ENCODE measurements around the gene DCDC2B. TPM values are rescaled to one million over a fixed set of nuclear protein-coding genes. Genes with fewer than 3 reads are reported as not detected.

DCDC2B gene
- total and polyA plus RNA-seq, 2 donors from 2014 or later, result not detected

DNA sequence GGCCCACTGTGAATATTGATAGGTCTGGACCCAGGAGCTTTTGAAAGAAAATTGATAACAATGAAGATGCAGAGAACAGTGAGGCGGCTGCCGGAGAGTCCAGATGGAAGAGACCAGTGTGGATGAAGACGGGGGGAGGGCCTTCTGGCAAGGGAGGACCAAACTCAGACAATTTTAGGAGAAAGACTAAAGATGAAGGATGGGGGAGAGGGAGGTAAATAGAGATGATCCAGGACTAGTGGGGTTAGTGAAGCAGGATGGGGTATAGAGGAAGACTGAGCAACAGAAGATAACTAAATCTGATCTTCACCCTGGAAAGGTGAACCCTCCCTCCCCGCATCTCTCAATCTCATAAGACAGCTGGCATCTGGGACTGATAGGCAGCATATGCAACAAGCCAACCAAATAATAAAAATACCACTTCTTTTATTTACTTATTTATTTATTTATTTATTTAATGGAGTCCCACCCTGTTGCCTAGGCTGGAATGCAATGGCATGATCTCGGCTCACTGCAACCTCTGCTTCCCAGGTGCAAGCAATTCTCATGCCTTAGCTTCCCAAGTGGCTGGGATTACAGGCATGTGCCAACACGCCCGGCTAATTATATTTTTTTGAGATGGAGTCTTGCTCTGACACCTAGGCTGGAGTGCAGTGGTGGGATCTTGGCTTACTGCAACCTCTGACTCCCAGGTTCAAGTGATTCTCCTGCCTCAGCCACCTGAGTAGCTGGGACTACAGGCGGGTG, 23.8 kb downstream of the DCDC2B start:
- intact Hi-C loops (cut with DNase I), result no loop called here
- TF ChIP-seq, protein P1, sequence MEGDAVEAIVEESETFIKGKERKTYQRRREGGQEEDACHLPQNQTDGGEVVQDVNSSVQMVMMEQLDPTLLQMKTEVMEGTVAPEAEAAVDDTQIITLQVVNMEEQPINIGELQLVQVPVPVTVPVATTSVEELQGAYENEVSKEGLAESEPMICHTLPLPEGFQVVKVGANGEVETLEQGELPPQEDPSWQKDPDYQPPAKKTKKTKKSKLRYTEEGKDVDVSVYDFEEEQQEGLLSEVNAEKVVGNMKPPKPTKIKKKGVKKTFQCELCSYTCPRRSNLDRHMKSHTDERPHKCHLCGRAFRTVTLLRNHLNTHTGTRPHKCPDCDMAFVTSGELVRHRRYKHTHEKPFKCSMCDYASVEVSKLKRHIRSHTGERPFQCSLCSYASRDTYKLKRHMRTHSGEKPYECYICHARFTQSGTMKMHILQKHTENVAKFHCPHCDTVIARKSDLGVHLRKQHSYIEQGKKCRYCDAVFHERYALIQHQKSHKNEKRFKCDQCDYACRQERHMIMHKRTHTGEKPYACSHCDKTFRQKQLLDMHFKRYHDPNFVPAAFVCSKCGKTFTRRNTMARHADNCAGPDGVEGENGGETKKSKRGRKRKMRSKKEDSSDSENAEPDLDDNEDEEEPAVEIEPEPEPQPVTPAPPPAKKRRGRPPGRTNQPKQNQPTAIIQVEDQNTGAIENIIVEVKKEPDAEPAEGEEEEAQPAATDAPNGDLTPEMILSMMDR (IDR thresholded peaks at IDR 0.05; ENCODE audit: borderline replicate concordance, extremely low read depth, insufficient read depth), result no peak
- FAIRE-seq, result no peak
- H3K27ac ChIP-seq (ENCODE audit: low read depth in 2 of 2, low read length in 2 of 2), result no peak overlapping the region
- no peaks in the 10 kb centered on the region for H3K4me1 ChIP-seq (ENCODE audit: control insufficient read depth in 2 of 3, insufficient read depth in 2 of 3, low read depth in 1 of 3, low read length in 3 of 3)
- H3K36me3 ChIP-seq (ENCODE audit: control insufficient read depth in 2 of 3, insufficient read depth in 3 of 3, low read length in 3 of 3), result peaks cover 0 to 24% (median 19%) of the 10 kb centered on the region in 3 donors
- no peaks in the 10 kb centered on the region for H3K27me3 ChIP-seq (ENCODE audit: control insufficient read depth, insufficient read depth, low read length)
- H3K9me3 ChIP-seq (ENCODE audit: control insufficient read depth in 2 of 3, insufficient read depth in 1 of 3, low read length in 3 of 3), result no peaks in the 10 kb centered on the region
- DNase-seq, result no peak
- no peak overlapping the region for H3K9ac ChIP-seq (ENCODE audit: low read length in 3 of 3)
- no peak overlapping the region for H3K4me3 ChIP-seq (ENCODE audit: low read length in 3 of 3)

DNA sequence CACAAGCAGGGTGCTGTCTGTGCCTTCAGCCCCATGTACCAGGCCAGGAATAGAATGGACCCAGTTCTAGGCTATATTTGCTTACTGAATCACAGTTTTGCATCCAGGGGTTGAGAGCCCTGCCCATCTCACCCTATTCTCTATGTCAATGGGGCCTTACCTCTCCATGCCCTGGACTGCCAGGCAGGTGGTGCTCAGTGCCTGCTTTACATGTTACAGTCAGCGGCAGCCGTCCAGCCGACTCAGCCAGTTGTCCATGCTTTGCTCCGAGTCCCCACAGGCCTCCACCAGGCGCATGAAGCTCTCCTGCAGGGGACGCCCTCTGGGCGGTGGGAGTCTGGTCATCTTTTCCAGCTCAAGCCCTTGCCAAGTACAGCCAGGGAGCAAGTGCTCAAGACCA, 25.9 kb downstream of the DCDC2B start:
- TF ChIP-seq, protein P1 (IDR thresholded peaks at IDR 0.05; ENCODE audit: borderline replicate concordance, extremely low read depth, insufficient read depth), result no peak
- no peak overlapping the region for H3K4me3 ChIP-seq (ENCODE audit: low read length in 3 of 3)
- intact Hi-C loops (cut with DNase I), result no loop called here
- peaks cover 0 to 10% (median 5%) of the 10 kb centered on the region in 3 donors for H3K36me3 ChIP-seq (ENCODE audit: control insufficient read depth in 2 of 3, insufficient read depth in 3 of 3, low read length in 3 of 3)
- no peak overlapping the region for H3K27ac ChIP-seq (ENCODE audit: low read depth in 2 of 2, low read length in 2 of 2)
- no peaks in the 10 kb centered on the region for H3K9me3 ChIP-seq (ENCODE audit: control insufficient read depth in 2 of 3, insufficient read depth in 1 of 3, low read length in 3 of 3)
- no peaks in the 10 kb centered on the region for H3K27me3 ChIP-seq (ENCODE audit: control insufficient read depth, insufficient read depth, low read length)
- no peak overlapping the region for H3K9ac ChIP-seq (ENCODE audit: low read length in 3 of 3)
- DNase-seq (no peak), FAIRE-seq (no peak)
- peaks cover 0 to under 1% (median 0%) of the 10 kb centered on the region in 3 donors for H3K4me1 ChIP-seq (ENCODE audit: control insufficient read depth in 2 of 3, insufficient read depth in 2 of 3, low read depth in 1 of 3, low read length in 3 of 3)

DNA sequence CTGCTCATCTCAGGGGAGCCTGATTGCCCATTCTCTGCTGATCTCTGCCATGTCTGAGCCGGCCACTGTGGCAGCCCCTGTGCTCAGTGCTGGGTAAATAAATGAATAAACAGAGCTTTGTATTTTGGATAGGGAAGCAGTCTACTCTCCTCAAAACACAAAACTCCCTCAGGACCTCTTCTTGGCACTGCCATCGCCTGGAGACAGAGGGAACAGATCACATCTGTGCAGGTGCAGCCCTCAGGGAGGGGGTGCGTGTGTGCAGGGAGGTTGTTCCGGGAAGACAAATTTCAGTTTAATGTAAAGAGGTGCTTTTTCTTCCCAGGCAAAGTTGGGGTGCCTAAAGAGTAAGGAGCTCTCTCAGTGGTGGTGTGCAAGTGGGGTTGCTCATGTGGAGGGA, 30.4 kb downstream of the DCDC2B start:
- FAIRE-seq, result no peak
- Histone ChIP-seq H3K9ac (ENCODE audit: low read length in 3 of 3) (peak overlapping the region in 1 of 3 donors; percentile 26), H3K9me3 (ENCODE audit: control insufficient read depth in 2 of 3, insufficient read depth in 1 of 3, low read length in 3 of 3) (no peaks in the 10 kb centered on the region), H3K27ac (ENCODE audit: low read depth in 2 of 2, low read length in 2 of 2) (no peak overlapping the region), H3K27me3 (ENCODE audit: control insufficient read depth, insufficient read depth, low read length) (no peaks in the 10 kb centered on the region), H3K4me1 (ENCODE audit: control insufficient read depth in 2 of 3, insufficient read depth in 2 of 3, low read depth in 1 of 3, low read length in 3 of 3) (peaks cover 0 to 7% (median 0%) of the 10 kb centered on the region in 3 donors), H3K4me3 (ENCODE audit: low read length in 3 of 3) (peak overlapping the region in 2 of 3 donors; percentile 14 to 81), H3K36me3 (ENCODE audit: control insufficient read depth in 2 of 3, insufficient read depth in 3 of 3, low read length in 3 of 3) (no peaks in the 10 kb centered on the region)
- peak in 2 of 5 donors; percentile 42 to 51 for DNase-seq
- intact Hi-C loops (cut with DNase I), result no loop called here
- TF ChIP-seq, protein P1 (IDR thresholded peaks at IDR 0.05; ENCODE audit: borderline replicate concordance, extremely low read depth, insufficient read depth), result no peak

All from kidney (tissue), 14 donors.